Nephron (organoid): ENCODE measurements around the gene ATF5.

Experiments used
- H3K27ac Mint-ChIP-seq, 3 experiments: 2 replicates each; pipeline ENCODE4 v1.8.0; 2020; ENCODE audit warnings: mixed read lengths in 3 of 3, mild to moderate bottlenecking in 2 of 3, moderate library complexity in 1 of 3
- H3K27me3 Mint-ChIP-seq: 2 replicates; pipeline ENCODE4 v1.8.0; 2021; ENCODE audit warnings: low read depth, mild to moderate bottlenecking, moderate library complexity, mixed read lengths
- H3K36me3 Mint-ChIP-seq: 2 replicates; pipeline ENCODE4 v1.8.0; 2020; ENCODE audit warnings: low read depth, mixed read lengths
- H3K4me1 Mint-ChIP-seq: 2 replicates; pipeline ENCODE4 v1.8.0; 2020; ENCODE audit warnings: mixed read lengths
- H3K4me3 Mint-ChIP-seq, 3 experiments: 2 replicates each; pipeline ENCODE4 v1.8.0; 2020; ENCODE audit warnings: mild to moderate bottlenecking in 3 of 3, mixed read lengths in 3 of 3, moderate library complexity in 2 of 3
- H3K9me3 Mint-ChIP-seq: 2 replicates; pipeline ENCODE4 v1.8.0; 2020; ENCODE audit warnings: mixed read lengths
- TF ChIP-seq, protein P1 (sequence below), 3 experiments: fragments of 200-600 bp; sonication (generic); IDR thresholded peaks; one replicate each; pipeline ENCODE4 v1.5.0; 2021; ENCODE audit warnings: antibody characterized with exemption in 3 of 3; ENCODE audit not compliant: unreplicated experiment in 3 of 3

The ATF5 gene

DNA sequence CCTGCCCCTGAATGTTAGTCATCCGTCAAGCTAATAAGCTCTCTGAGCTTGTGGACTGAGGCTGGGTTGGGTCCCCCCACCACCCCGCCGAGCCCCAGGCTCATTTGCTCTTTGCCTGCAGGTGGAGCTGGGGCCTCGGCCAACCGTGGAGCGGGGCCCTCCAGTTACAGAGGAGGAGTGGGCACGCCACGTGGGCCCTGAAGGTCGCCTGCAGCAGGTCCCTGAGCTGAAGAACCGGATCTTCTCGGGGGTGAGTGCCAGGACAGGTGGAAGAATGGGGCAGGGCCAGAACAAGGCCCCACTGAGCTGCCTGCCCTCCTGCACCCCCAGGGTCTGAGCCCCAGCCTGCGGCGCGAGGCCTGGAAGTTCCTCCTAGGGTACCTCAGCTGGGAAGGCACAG lies 46.4 kb upstream of the ATF5 start:
- no peaks in the 10 kb centered on the region for H3K27me3 Mint-ChIP-seq
- no peak overlapping the region for H3K27ac Mint-ChIP-seq
- H3K9me3 Mint-ChIP-seq = no peaks in the 10 kb centered on the region

DNA sequence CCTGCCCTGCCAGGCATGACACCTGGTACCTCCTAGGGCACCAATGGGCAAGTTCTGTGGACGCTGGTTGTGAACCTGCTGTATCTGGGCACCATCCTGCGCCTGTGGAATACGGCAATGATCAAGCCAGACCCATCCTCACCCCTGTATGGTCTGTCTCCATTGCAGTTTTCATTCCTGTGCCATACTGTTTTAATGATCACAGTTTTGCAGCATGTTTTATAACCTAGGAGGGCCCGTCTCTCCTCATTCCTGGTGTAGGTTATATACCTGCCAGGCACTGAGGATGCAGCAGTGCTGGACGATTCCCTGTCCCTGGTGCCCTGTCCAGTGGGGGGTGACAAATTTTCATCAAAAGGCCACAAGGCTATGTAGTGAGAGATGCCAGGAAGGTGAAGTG lies 45.9 kb upstream of the ATF5 start:
- H3K36me3 Mint-ChIP-seq = peaks cover 66% of the 10 kb centered on the region
- no peaks in the 10 kb centered on the region for H3K9me3 Mint-ChIP-seq
- TF ChIP-seq, protein P1, sequence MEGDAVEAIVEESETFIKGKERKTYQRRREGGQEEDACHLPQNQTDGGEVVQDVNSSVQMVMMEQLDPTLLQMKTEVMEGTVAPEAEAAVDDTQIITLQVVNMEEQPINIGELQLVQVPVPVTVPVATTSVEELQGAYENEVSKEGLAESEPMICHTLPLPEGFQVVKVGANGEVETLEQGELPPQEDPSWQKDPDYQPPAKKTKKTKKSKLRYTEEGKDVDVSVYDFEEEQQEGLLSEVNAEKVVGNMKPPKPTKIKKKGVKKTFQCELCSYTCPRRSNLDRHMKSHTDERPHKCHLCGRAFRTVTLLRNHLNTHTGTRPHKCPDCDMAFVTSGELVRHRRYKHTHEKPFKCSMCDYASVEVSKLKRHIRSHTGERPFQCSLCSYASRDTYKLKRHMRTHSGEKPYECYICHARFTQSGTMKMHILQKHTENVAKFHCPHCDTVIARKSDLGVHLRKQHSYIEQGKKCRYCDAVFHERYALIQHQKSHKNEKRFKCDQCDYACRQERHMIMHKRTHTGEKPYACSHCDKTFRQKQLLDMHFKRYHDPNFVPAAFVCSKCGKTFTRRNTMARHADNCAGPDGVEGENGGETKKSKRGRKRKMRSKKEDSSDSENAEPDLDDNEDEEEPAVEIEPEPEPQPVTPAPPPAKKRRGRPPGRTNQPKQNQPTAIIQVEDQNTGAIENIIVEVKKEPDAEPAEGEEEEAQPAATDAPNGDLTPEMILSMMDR (IDR thresholded peaks at IDR 0.05; ENCODE audit: unreplicated experiment in 3 of 3) = no peak
- H3K4me3 Mint-ChIP-seq = no peak overlapping the region
- peaks cover 2% of the 10 kb centered on the region for H3K4me1 Mint-ChIP-seq
- no peak overlapping the region for H3K27ac Mint-ChIP-seq
- H3K27me3 Mint-ChIP-seq = no peaks in the 10 kb centered on the region

More for the DNA sequence above, 46.4 kb upstream of the ATF5 start:
- Mint-ChIP-seq H3K4me3 (no peak overlapping the region), H3K4me1 (peaks cover 4% of the 10 kb centered on the region), H3K36me3 (peaks cover 68% of the 10 kb centered on the region)
- TF ChIP-seq, protein P1 (IDR thresholded peaks at IDR 0.05; ENCODE audit: unreplicated experiment in 3 of 3) = no peak

DNA sequence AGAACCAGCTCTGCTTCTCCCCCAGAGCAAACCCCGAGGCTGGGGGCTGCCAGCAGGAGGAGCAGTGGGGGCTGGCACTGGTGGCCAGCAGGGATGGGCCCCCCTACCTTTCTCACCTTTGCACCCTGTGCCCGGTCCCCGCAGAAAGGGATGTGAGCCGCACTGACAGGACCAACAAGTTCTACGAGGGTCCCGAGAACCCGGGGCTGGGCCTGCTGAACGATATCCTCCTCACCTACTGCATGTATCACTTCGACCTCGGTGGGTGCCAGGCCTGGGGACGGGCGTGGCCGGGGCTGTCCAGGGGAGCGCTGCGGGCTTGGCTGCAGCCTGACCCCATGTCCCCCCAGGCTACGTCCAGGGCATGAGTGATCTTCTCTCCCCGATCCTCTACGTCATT lies 44.9 kb upstream of the ATF5 start:
- no peak overlapping the region for H3K4me3 Mint-ChIP-seq
- H3K27ac Mint-ChIP-seq = no peak overlapping the region
- H3K36me3 Mint-ChIP-seq = peaks cover 59% of the 10 kb centered on the region
- H3K27me3 Mint-ChIP-seq = no peaks in the 10 kb centered on the region
- no peaks in the 10 kb centered on the region for H3K9me3 Mint-ChIP-seq
- no peaks in the 10 kb centered on the region for H3K4me1 Mint-ChIP-seq
- TF ChIP-seq, protein P1 (IDR thresholded peaks at IDR 0.05; ENCODE audit: unreplicated experiment in 3 of 3) = no peak

DNA sequence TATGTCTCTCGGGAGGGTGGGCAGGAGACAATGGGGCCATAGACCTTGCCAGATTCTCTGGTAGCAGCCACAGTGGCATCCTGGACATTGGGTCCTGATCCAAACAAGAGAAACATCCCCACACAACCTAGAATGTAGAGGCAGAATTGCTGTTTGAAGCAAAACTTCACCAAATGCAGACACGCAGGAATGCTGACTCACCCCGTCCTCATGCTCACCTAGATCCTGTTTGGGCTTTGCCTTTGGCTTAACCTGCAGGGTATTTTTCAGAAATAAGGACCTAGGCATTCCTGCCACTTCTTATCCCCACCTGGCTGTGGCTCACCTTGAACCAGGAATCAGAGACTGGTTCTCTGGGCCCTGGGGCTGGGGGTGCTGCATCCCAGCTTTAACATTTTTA lies 44.2 kb upstream of the ATF5 start:
- Mint-ChIP-seq H3K27me3 (no peaks in the 10 kb centered on the region), H3K27ac (no peak overlapping the region), H3K4me3 (no peak overlapping the region)

DNA sequence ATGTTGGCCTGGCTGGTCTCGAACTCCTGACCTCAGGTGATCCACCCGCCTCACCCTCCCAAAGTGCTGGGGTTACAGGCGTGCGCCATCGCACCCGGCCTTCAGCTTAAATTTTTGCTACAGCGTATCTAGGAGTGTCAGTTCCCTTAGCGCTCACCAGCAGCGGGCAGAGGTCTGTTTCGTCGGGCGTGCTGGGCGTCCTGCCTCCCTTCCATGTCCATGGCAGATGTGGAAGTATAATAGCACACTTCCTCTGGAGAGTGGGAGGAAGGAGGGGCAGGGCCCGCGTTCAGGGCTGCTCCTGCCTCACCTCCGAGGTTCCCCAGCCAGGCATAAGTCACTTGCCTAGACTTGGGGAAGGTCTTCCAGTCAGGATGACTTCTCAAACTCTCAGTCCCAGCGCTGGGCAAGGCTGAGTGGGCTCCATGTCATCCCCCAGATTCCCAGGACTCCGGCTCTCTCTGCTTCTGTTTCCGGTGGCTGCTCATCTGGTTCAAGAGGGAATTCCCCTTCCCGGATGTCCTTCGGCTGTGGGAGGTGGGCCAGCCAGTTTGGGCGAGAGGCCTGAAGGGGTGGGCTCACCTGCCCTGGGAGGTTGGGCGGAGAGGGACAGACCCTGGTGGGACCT lies 41.9 kb upstream of the ATF5 start:
- Mint-ChIP-seq H3K27ac (no peak overlapping the region), H3K27me3 (peaks cover 18% of the 10 kb centered on the region), H3K36me3 (peaks cover 35% of the 10 kb centered on the region), H3K4me1 (no peaks in the 10 kb centered on the region), H3K9me3 (no peaks in the 10 kb centered on the region), H3K4me3 (no peak overlapping the region)
- TF ChIP-seq, protein P1 (IDR thresholded peaks at IDR 0.05; ENCODE audit: unreplicated experiment in 3 of 3) = no peak

More for the DNA sequence above, 44.2 kb upstream of the ATF5 start:
- peaks cover 55% of the 10 kb centered on the region for H3K36me3 Mint-ChIP-seq
- H3K4me1 Mint-ChIP-seq = no peaks in the 10 kb centered on the region
- H3K9me3 Mint-ChIP-seq = no peaks in the 10 kb centered on the region
- TF ChIP-seq, protein P1 (IDR thresholded peaks at IDR 0.05; ENCODE audit: unreplicated experiment in 3 of 3) = no peak
